HepG2 (cell line): ENCODE results near the gene BHLHE23. TPM values are rescaled to one million over a fixed set of nuclear protein-coding genes. Genes with fewer than 3 reads are reported as not detected.

ENCODE experiments used
- ATAC-seq: fragments of 200-7000 bp; cut with Tn5 transposase; 3 replicates; pipeline ENCODE4 v1.9.1; 2020; ENCODE audit warnings: mild to moderate bottlenecking, moderate library complexity
- BruUV-seq: library from RNA; stranded (reverse); fragments of 400-500 nt; replicated peaks from 2 replicates; lab custom pipeline; 2021; lab: Mats Ljungman, UMichigan
- CTCF ChIA-PET: fragments of 300-600 bp; formaldehyde crosslinking; extraction: SDS; loops from one replicate; lab custom pipeline; 2021; ENCODE audit warnings: low total read pairs, inconsistent platforms, low intra/inter-chr PET ratio; lab: Yijun Ruan, JAX
- POLR2A ChIA-PET: fragments of 350-600 bp; sonication (Branson Sonifier 250); formaldehyde crosslinking; loops from one replicate; lab custom pipeline; 2020; ENCODE audit warnings: antibody characterized with exemption, inconsistent platforms; lab: Yijun Ruan, JAX
- DNase-seq: peaks from one replicate; pipeline ENCODE4 v3.0.0-alpha.2; 2015; ENCODE audit warnings: low spot score
- FAIRE-seq: peaks from 3 replicates; lab custom pipeline; 2011; peaks lifted over from hg19 to GRCh38; lab: Jason Lieb, UNC
- H2AFZ ChIP-seq: one replicate; pipeline ENCODE4 v1.6.1; 2011; ENCODE audit warnings: low read length, inconsistent platforms
- H3K27ac ChIP-seq: fragments of 300-600 bp; 3 replicates; pipeline ENCODE4 v1.8.0; 2011; ENCODE audit warnings: mixed run types, mild to moderate bottlenecking, mixed read lengths, low read length, inconsistent platforms; ENCODE audit not compliant: insufficient read depth; ENCODE audit errors: extremely low read length
- H3K27me3 ChIP-seq, 2 experiments: fragments of 200-600 bp in 1 of 2; 2 replicates in 1 of 2; 3 replicates in 1 of 2; pipeline versions ENCODE4 v1.6.0 to v1.8.0; 2011; ENCODE audit warnings: low read length in 2 of 2, mild to moderate bottlenecking in 2 of 2, moderate library complexity in 2 of 2, inconsistent platforms in 1 of 2; ENCODE audit not compliant: insufficient read depth in 2 of 2, control insufficient read depth in 1 of 2
- H3K36me3 ChIP-seq, 2 experiments: fragments of 200-600 bp in 1 of 2; replicated peaks in 1 of 2; 2 replicates in 1 of 2; 3 replicates in 1 of 2; pipeline versions ENCODE4 v1.5.1 to v1.8.0; 2011; ENCODE audit warnings: low read length in 2 of 2, inconsistent platforms in 1 of 2; ENCODE audit not compliant: insufficient read depth in 2 of 2, control insufficient read depth in 1 of 2
- H3K4me1 ChIP-seq: 2 replicates; pipeline ENCODE4 v1.5.1; 2012; ENCODE audit warnings: low read length, inconsistent platforms; ENCODE audit not compliant: insufficient read depth
- H3K4me2 ChIP-seq: 2 replicates; pipeline ENCODE4 v1.6.0; 2011; ENCODE audit warnings: low read depth, low read length, inconsistent platforms
- H3K4me3 ChIP-seq, 3 experiments: fragments of 200-600 bp in 1 of 3; sonication (generic), shearing (Covaris generic) in 1 of 3; replicated peaks in 1 of 3; 2 replicates each; pipeline ENCODE4 v1.5.1; 2011 to 2016; ENCODE audit warnings: low read length in 3 of 3, inconsistent platforms in 2 of 3, low read depth in 2 of 3, mild to moderate bottlenecking in 2 of 3, control low read depth in 1 of 3, mixed read lengths in 1 of 3; ENCODE audit not compliant: insufficient read depth in 1 of 3
- H3K79me2 ChIP-seq: one replicate; pipeline ENCODE4 v1.6.1; 2011; ENCODE audit warnings: low read length, inconsistent platforms; ENCODE audit not compliant: insufficient read depth
- H3K9ac ChIP-seq: 2 replicates; pipeline ENCODE4 v1.6.0; 2011; ENCODE audit warnings: mild to moderate bottlenecking, low read depth, low read length, inconsistent platforms; ENCODE audit not compliant: insufficient read depth
- H3K9me3 ChIP-seq: 2 replicates; pipeline ENCODE4 v1.5.1; 2012; ENCODE audit warnings: mild to moderate bottlenecking, low read length
- H4K20me1 ChIP-seq: 2 replicates; pipeline ENCODE4 v1.6.0; 2011; ENCODE audit warnings: inconsistent platforms, mild to moderate bottlenecking, low read length, moderate library complexity; ENCODE audit not compliant: insufficient read depth
- DPF2 ChIP-seq: sonication (generic); formaldehyde crosslinking; IDR thresholded peaks from 2 replicates; pipeline ENCODE4 v1.4.0; 2020; ENCODE audit warnings: mild to moderate bottlenecking, low read depth, missing genetic modification reagents, borderline replicate concordance
- MAF1 ChIP-seq: sonication (generic); formaldehyde crosslinking; IDR thresholded peaks from 2 replicates; pipeline ENCODE4 v1.5.0; 2020; ENCODE audit warnings: missing genetic modification reagents, borderline replicate concordance
- NR2F1 ChIP-seq, 2 experiments: fragments of 450-650 bp in 1 of 2; formaldehyde crosslinking in 1 of 2; IDR thresholded peaks; 2 replicates each; pipeline versions ENCODE4 v1.5.0 to v1.6.1; 2016 to 2020; ENCODE audit warnings: mild to moderate bottlenecking in 1 of 2, missing compliant biosample characterization in 1 of 2, missing genetic modification reagents in 1 of 2, moderate library complexity in 1 of 2
- TRIM24 ChIP-seq: sonication (generic); formaldehyde crosslinking; IDR thresholded peaks from 2 replicates; pipeline ENCODE4 v1.8.0; 2022; ENCODE audit warnings: mild to moderate bottlenecking, missing genetic modification reagents
- ZFYVE20 ChIP-seq: sonication (generic); formaldehyde crosslinking; IDR thresholded peaks from 2 replicates; pipeline ENCODE4 v1.8.0; 2023; ENCODE audit warnings: low read depth, mild to moderate bottlenecking, moderate library complexity, missing genetic modification reagents, borderline replicate concordance
- WGBS: methylation state at CpG from one replicate; pipeline ENCODE4 v1.1.6; 2017; ENCODE audit warnings: low lambda C conversion rate; 5-methylcytosine and 5-hydroxymethylcytosine counted together
- in situ Hi-C: cut with HindIII; loops from 2 replicates; pipeline ENCODE4 v1.10.0; 2017; ENCODE audit warnings: low pct_unique_long_range_greater_than_20kb; ENCODE audit not compliant: extremely low pct_ligation_motif_present
- intact Hi-C: fragments of 100-400 bp; cut with micrococcal nuclease; formaldehyde crosslinking; loops from one replicate; pipeline ENCODE4 v1.10.0; 2022; ENCODE audit not compliant: unreplicated experiment
- polyA plus RNA-seq, 8 experiments: library from polyadenylated mRNA; depleted of rRNA in 3 of 8; stranded (reverse) in 7 of 8; unstranded in 1 of 8; fragments of >200 nt; fragmentation: Illumina TruSeq in 4 of 8; extraction: Trizol in 4 of 8; gene quantifications; 2 replicates each; pipeline versions ENCODE4 v1.2.1 to v1.2.3, GENCODE V29; 2011 to 2016; ENCODE audit warnings: low read depth in 4 of 8, missing spikeins in 1 of 8, mixed read lengths in 1 of 8; ENCODE audit not compliant: insufficient read depth in 1 of 8
- total RNA-seq, 5 experiments: library from RNA; depleted of rRNA; stranded (reverse); fragments of >200 nt; fragmentation: Illumina TruSeq; extraction: Trizol; gene quantifications; 2 replicates each; pipeline ENCODE4 v1.2.3, GENCODE V29; 2016; ENCODE audit warnings: low read depth in 1 of 5
- TF ChIP-seq, protein P1 (sequence below): sonication (generic); formaldehyde crosslinking; IDR thresholded peaks from 2 replicates; pipeline ENCODE4 v1.4.0; 2020; ENCODE audit warnings: low read depth, mild to moderate bottlenecking, missing genetic modification reagents
- TF ChIP-seq, protein P2 (sequence below): IDR thresholded peaks from 2 replicates; pipeline ENCODE4 v1.6.1; 2016; ENCODE audit warnings: low read depth, borderline replicate concordance
- TF ChIP-seq, protein P3 (sequence below): sonication (generic); formaldehyde crosslinking; conservative IDR thresholded peaks from 2 replicates; pipeline ENCODE4 v1.4.0; 2020; ENCODE audit warnings: missing genetic modification reagents

The BHLHE23 gene
- total and polyA plus RNA-seq, 2 of the 13 experiments (the other 11 are each of a cell fraction or from before 2014, with no cell fraction given): not detected

DNA sequence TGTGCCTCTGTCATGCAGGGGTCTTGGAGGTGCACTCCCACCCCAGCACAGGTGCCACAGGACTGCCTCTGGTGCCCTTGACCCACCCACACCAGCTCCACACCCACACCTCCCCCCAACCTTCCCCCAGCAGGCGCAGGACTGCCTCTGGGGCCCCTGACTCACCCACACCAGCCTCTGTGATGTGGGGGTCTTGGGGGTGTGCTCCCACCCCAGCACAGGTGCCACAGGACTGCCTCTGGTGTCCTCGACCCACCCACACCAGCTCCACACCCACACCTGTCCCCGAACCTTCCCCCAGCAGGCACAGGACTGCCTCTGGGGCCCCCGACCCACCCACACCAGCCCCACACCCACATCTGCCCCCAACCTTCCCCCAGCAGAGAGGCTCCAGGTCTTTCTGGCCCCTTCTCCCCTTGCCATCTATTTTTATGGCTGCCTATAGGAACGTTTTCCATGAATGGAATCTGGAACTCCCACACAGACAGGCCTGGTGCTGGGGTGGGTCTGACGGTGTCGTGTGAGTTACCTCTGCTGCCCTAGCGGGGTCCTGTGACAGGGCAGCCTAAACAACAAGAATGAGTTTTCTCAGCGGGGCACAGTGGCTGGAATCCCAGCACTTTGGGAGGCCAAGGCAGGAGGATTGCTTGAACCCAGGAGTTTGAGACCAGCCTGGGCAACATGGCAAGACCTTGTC, 30.8 kb downstream of the BHLHE23 start:
- no peak for FAIRE-seq
- intact Hi-C loops: no loop called here
- ChIA-PET POLR2A (no interaction called here), CTCF (no interaction called here)
- H2AFZ ChIP-seq: no peak overlapping the region
- H3K4me1 ChIP-seq: peaks cover 23% of the 10 kb centered on the region
- H3K36me3 ChIP-seq: no peaks in the 10 kb centered on the region
- no peak overlapping the region for H3K27ac ChIP-seq
- H3K27me3 ChIP-seq: peaks cover 49 to 93% of the 10 kb centered on the region in 2 experiments
- in situ Hi-C loops: no loop called here
- TF ChIP-seq ZFYVE20 (CRISPR knock-in tag) (no peak), TRIM24 (CRISPR knock-in tag) (no peak), NR2F1 (CRISPR knock-in tag; IDR thresholded peaks at IDR 0.05) (no peak), MAF1 (CRISPR knock-in tag) (no peak), DPF2 (CRISPR knock-in tag) (no peak)
- TF ChIP-seq, protein P1, sequence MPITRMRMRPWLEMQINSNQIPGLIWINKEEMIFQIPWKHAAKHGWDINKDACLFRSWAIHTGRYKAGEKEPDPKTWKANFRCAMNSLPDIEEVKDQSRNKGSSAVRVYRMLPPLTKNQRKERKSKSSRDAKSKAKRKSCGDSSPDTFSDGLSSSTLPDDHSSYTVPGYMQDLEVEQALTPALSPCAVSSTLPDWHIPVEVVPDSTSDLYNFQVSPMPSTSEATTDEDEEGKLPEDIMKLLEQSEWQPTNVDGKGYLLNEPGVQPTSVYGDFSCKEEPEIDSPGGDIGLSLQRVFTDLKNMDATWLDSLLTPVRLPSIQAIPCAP (CRISPR knock-in tag): no peak
- TF ChIP-seq, protein P2, sequence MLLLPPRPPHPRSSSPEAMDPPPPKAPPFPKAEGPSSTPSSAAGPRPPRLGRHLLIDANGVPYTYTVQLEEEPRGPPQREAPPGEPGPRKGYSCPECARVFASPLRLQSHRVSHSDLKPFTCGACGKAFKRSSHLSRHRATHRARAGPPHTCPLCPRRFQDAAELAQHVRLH (CRISPR knock-in tag): no peak
- TF ChIP-seq, protein P3, sequence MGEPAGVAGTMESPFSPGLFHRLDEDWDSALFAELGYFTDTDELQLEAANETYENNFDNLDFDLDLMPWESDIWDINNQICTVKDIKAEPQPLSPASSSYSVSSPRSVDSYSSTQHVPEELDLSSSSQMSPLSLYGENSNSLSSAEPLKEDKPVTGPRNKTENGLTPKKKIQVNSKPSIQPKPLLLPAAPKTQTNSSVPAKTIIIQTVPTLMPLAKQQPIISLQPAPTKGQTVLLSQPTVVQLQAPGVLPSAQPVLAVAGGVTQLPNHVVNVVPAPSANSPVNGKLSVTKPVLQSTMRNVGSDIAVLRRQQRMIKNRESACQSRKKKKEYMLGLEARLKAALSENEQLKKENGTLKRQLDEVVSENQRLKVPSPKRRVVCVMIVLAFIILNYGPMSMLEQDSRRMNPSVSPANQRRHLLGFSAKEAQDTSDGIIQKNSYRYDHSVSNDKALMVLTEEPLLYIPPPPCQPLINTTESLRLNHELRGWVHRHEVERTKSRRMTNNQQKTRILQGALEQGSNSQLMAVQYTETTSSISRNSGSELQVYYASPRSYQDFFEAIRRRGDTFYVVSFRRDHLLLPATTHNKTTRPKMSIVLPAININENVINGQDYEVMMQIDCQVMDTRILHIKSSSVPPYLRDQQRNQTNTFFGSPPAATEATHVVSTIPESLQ (CRISPR knock-in tag): no peak
- no peak overlapping the region for H3K4me3 ChIP-seq
- H3K9me3 ChIP-seq: no peaks in the 10 kb centered on the region
- no peak for ATAC-seq
- DNase-seq: no peak
- BruUV-seq: no TSS peak
- H3K9ac ChIP-seq: no peak overlapping the region
- no peak overlapping the region for H3K4me2 ChIP-seq
- WGBS: 15% methylated on average over 9 of the region's 9 CpGs
- H3K79me2 ChIP-seq: no peaks in the 10 kb centered on the region
- no peaks in the 10 kb centered on the region; the same call in 1 of the 2 replicates for H4K20me1 ChIP-seq
